ENCODE measurements around the gene HSPA9.

GRCh38 chr5:138544181-138545134 is 30.7 kb downstream of the HSPA9 start:
- TF ChIP-seq CTCF (conservative IDR thresholded peaks at IDR 0.05; ENCODE audit: low read depth, low read length) (no peak), EZH2 (IDR thresholded peaks at IDR 0.05; ENCODE audit: borderline replicate concordance, low read depth, low read length, poor library complexity, severe bottlenecking) (no peak)
